HL-60/S4 treated with phorbol 12-myristate 13-acetate at 8.2 ng/mL for 4 days and 3 days (cell line): ENCODE data around the gene CRLF1.
"Not testable (repeated sequence)": the region's sequence is repeated elsewhere in the genome, so short reads cannot be mapped to it uniquely, and the experiment has no call there.

Experiments
- in situ Hi-C: fragments of 300-500 bp; cut with MboI; formaldehyde crosslinking; loops from 2 replicates; pipeline ENCODE4 v1.15.0; 2022; ENCODE audit warnings: low sequenced_read_pairs

CRLF1 gene

GRCh38 chr19:18609717-18610051, 3.1 kb upstream of the CRLF1 start:
- in situ Hi-C loops: no loop called here

DNA sequence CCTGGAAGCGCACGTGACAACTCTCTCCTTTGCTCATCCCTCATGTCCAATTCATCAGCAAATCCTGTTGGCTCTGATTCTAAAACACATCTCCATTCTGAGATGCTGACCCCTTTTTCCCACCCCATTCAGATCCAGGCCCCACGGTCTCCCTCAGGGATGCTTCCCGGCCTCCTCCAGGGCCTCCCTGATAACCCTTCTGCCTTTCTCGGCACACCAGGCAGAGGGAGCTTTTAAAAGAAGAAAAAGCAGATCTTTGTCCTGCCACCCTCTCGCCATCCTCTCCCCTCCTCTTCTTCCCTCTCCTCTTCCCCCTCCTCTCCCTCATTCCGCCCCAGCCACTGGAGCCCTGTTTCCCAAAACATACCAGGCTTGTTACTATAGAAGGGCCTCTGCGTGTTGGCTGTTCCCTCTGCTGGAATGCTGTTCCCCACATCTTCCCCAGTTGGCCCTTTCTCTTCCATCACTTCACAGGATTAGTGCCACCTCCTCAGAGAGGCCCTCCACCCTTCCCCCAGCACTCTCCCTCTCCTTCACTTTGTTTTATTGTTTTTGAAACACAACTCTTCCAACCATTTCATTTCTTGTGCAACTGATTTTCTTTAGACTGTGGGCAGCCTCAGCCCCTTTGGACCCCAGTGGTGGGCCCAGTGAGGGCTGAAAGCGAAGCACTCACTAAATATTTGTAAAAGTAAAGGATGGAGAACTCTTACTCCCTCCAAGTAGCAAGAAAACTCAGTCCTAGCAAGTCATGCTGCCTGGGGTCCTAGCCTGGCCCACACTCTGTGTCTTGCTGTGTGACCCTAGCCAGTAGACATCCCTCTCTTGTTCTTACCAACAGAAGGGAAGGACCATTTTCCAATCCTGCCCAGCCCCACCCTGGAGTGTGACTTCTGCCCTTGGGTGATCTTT, 2.5 kb upstream of the CRLF1 start:
- in situ Hi-C loops: no loop called here

GRCh38 chr19:18608102-18608804, 1.7 kb upstream of the CRLF1 start:
- in situ Hi-C loops: no loop called here

DNA sequence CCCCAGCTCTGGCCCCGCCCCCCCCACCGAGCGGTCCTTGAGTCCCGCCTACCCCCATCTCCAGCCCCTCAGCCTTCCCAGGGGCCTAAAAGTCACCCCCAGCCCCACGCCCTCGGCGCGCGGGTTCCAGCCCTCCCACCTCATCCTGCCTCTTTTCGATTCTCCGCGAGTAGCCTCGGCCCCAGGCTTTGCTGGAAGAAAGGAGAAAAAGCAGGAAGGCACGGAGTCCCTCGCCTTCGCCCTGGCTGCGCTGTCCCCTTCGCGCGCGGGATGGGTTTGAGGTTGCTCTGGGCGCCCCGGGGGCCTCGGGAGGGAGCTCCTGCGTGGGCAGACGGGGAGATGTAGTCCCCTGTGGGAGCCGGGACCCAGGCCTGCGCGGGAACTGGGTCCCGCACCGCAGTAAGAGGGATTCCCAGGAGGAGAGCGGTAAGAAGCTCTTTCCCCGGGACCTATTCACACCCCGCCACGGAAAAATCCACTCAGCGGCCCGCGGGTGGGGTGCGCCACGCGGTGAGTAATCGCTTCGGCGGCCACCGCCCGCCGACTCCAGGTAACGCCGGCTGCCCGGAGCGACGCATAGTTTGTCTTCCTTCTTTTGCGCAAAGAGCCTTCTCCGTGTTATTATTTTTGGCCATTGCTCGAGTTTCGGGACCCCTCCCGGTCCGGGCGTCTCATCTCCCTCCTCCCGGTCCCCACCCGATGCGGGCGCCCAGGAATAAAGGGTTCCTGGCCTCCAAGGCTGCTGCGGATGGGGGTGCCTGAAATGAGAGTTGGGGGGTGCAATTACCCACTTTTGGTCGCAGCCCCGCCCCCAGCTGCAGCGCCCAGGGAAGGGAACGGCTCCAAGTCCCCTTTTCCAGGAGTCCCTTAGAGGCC, 865 bp upstream of the CRLF1 start:
- in situ Hi-C loops: no loop called here

GRCh38 chr19:18605546-18606280, 886 bp downstream of the CRLF1 start:
- in situ Hi-C loops: no loop called here

DNA sequence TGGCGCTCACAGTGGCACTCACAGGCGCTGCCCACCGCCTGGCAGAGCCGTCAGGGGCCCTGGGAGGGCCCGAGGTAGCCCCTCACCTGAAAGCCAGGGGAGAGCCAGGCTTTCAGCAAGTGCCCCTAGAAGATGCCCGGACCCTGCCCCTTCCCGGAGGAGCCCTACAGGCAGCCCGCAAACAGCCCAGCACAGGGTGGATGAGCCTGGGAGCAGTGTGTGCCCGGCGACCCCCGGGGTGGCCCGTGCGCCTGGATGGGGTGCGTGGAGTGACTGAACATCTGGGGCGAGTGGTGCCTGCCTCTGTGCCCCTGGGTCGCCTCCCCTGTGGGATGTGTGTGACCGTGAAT, 1.4 kb downstream of the CRLF1 start:
- in situ Hi-C loops: no loop called here

DNA sequence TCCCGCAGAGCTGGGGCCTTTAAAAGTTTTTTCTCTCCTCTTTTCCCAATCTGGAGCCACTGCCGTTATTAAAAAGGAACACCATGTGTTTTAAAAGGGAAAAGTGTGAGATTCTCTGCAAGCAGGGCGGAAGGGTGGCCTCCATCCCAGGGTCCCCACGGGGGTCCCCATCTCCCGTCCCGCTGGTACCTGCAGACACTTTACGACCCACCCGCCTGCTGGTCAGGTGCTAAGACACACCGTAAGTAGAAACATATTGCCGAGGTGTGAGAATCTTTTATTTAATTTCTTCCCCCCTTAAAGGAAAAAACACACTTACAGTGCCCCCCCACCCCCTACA, 1.8 kb downstream of the CRLF1 start:
- in situ Hi-C loops: no loop called here

DNA sequence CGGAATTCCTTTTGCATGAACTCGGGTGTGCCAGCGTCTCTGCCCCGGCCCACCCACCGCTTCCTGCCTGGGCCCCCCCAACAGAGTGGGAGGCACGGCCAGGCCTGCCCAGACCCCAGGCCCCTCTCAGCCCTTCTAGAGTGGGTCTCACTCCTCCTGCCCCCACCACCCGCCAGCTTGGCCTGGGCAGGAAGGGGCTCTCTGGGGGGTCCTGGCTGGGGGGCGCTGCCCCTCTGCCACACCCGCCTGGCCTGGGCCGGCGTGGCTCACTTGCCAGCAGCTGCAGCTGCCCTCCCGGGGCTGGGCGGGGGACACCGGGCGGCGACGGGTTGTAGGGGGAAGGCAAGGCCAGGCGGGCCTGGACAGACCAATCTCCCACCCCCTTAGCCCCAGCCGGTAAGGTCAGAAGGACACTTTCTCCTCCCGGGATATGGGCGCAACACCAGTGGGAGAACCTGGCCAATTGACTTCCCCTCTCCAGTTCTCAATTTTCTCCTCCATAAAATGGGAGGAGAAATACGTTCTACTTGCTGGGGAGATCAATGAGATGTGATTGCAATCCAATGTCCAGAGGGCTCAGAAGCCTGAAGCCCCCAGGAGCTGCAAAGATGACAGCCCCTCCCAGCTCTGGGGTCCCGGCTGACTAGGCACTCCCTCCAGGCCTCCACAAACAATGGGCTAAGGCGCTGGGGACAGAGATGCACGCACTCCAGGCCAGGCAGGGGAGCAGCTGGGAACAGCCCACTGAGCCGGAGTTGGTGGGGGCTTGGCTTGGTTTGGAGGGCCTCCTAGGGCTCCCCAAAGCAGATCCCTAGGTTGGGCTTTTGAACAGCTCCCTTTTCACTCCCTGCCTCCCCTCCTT, 2.4 kb downstream of the CRLF1 start:
- in situ Hi-C loops: no loop called here

- in situ Hi-C loops: no loop called here
Observed at GRCh38 chr19:18603255-18603957, 3.2 kb downstream of the CRLF1 start.

DNA sequence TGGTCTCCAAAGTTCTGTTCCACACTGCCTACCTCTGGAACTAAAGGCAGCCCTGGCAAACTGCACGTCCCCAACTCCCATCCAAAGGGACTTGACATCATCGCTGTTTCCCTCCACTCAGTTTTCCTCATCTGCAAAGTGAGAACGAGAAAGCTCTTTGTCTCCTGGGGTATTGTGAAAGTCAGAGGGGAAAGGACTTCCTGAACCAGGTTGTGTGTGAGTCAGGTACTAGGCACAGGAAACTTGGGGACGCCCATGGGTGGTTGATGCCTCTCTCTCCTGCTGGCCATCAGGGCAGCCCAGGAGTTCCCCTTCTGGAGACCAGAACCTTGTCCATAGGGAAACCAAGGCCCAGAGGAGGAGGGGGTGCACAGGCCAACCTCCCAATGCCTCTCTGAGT, 4.7 kb downstream of the CRLF1 start:
- in situ Hi-C loops: no loop called here

DNA sequence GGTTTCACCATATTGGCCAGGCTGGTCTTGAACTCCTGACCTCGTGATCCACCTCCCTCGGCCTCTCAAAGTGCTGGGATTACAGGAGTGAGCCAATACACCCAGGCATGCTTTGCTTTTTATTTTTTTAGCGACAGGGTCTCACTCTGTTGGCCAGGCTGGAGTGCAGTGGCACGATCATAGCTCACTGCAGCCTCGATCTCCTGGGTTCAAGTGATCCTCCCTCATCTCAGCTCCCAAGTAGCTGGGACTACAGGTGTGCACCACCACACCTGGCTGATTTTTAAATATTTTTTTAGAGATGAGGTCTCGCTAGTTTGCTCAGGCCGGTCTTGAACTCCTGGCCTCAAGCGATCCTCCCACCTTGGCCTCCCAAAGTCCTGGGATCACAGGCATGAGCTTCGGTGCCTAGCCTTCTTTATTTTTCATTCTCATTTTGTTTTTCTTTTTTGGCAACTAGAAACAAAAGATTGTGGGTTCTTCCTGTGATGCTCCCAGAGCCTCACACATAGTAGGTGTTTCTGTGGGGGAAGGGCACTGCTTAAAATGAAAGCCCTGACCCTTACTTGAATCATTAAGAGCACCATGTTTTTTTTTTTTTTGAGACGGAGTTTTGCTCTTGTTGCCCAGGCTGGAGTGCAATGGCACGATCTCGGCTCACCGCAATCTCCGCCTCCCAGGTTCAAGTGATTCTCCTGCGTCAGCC, 5.8 kb downstream of the CRLF1 start:
- in situ Hi-C loops: not testable (repeated sequence)

GRCh38 chr19:18599485-18599884, 7.1 kb downstream of the CRLF1 start:
- in situ Hi-C loops: no loop called here

GRCh38 chr19:18597809-18598660, 8.6 kb downstream of the CRLF1 start:
- in situ Hi-C loops: no loop called here

GRCh38 chr19:18596752-18597157, 9.8 kb downstream of the CRLF1 start:
- in situ Hi-C loops: no loop called here

- in situ Hi-C loops: no loop called here
Observed at GRCh38 chr19:18595475-18595874, 11.1 kb downstream of the CRLF1 start.

DNA sequence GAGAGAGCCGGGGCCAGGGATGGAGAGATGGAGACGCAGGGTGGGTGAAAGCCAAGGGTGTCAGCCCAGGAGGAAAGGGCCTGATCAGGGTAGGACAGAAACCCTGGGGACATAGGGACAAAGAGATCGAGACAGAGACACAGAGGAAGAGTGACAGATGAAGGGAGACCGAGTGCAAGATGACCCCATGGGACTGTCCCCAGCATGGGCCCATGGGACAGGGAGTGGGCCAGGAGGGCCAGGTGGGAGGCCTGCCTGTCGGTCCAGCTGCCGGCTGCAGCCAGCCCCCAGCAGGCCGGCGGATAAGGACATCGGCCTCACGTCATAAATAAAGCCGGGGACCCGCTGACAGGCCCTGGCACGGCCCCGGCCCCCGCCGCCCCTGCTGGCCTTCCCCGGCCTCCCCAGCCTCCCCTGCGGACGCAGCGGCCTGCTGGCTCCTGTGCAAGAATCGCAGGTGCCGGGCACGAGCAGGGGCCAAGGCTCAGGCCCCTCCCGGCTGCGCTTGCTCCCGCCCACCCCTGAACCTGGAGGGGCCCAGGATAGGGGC, 11.7 kb downstream of the CRLF1 start:
- in situ Hi-C loops: no loop called here

- in situ Hi-C loops: no loop called here
Observed at GRCh38 chr19:18594096-18594823, 12.3 kb downstream of the CRLF1 start.
